H1 (cell line): Measurements from ENCODE around the gene C1RL. TPM values are rescaled to one million over a fixed set of nuclear protein-coding genes. Genes with fewer than 3 reads are reported as not detected.

ENCODE experiments used
- CTCF ChIA-PET: fragments of 300-600 bp; sonication (Branson Sonifier 250); formaldehyde crosslinking; loops from one replicate; lab custom pipeline; 2021; ENCODE audit not compliant: partially characterized antibody; lab: Charles Lee
- POLR2A ChIA-PET: fragments of 300-600 bp; sonication (Branson Sonifier 250); formaldehyde crosslinking; loops from one replicate; lab custom pipeline; 2021; ENCODE audit warnings: inconsistent platforms; ENCODE audit not compliant: partially characterized antibody; lab: Charles Lee
- DNase-seq, 2 experiments: peaks; one replicate each; pipeline versions ENCODE4 v3.0.0 to v3.0.0-alpha.2; 2010 to 2022; ENCODE audit warnings: low spot score in 2 of 2, low read depth in 1 of 2, mixed read lengths in 1 of 2
- FAIRE-seq: peaks from 2 replicates; lab custom pipeline; 2011; peaks lifted over from hg19 to GRCh38; lab: Jason Lieb, UNC
- H2AFZ ChIP-seq: 2 replicates; pipeline ENCODE4 v1.8.1; 2012; ENCODE audit warnings: low read length, inconsistent platforms
- H2AK5ac ChIP-seq: 2 replicates; pipeline ENCODE4 v1.6.1; 2013; ENCODE audit warnings: low read depth, low read length
- H2BK120ac ChIP-seq: replicated peaks from 2 replicates; pipeline ENCODE3; 2013; ENCODE audit warnings: low read depth, low read length, inconsistent platforms
- H2BK12ac ChIP-seq: 2 replicates; pipeline ENCODE4 v1.6.1; 2013; ENCODE audit warnings: low read depth, low read length
- H2BK15ac ChIP-seq: 2 replicates; pipeline ENCODE4 v1.6.1; 2013; ENCODE audit warnings: low read length
- H2BK20ac ChIP-seq: 2 replicates; pipeline ENCODE4 v1.6.1; 2013; ENCODE audit warnings: low read length
- H2BK5ac ChIP-seq: 2 replicates; pipeline ENCODE4 v1.6.1; 2013; ENCODE audit warnings: low read depth, low read length
- H3K14ac ChIP-seq: 2 replicates; pipeline ENCODE4 v1.6.1; 2013; ENCODE audit warnings: inconsistent platforms; ENCODE audit not compliant: insufficient read length
- H3K18ac ChIP-seq: 2 replicates; pipeline ENCODE4 v1.6.1; 2013; ENCODE audit warnings: low read length; ENCODE audit errors: extremely low read depth
- H3K23ac ChIP-seq: 2 replicates; pipeline ENCODE4 v1.6.1; 2013; ENCODE audit warnings: inconsistent platforms; ENCODE audit not compliant: insufficient read length
- H3K23me2 ChIP-seq: 2 replicates; pipeline ENCODE4 v1.6.1; 2013; ENCODE audit warnings: low read depth, low read length
- H3K27ac ChIP-seq: 2 replicates; pipeline ENCODE4 v1.6.1; 2011; ENCODE audit warnings: low read depth, low read length, inconsistent platforms
- H3K27me3 ChIP-seq, 4 experiments: replicated peaks in 1 of 4; 1 replicate in 1 of 4; 2 replicates in 3 of 4; pipeline versions ENCODE4 v1.6.1 to v1.8.1; 2011 to 2013; ENCODE audit warnings: low read length in 3 of 4, mild to moderate bottlenecking in 3 of 4, inconsistent platforms in 2 of 4, mixed read lengths in 2 of 4, moderate library complexity in 1 of 4; ENCODE audit not compliant: control insufficient read depth in 3 of 4, insufficient read depth in 3 of 4; ENCODE audit errors: extremely low read depth in 1 of 4
- H3K36me3 ChIP-seq, 4 experiments: 2 replicates each; pipeline versions ENCODE4 v1.6.1 to v1.8.1; 2011 to 2013; ENCODE audit warnings: mild to moderate bottlenecking in 4 of 4, low read length in 3 of 4, moderate library complexity in 2 of 4, control low read depth in 1 of 4, inconsistent platforms in 1 of 4; ENCODE audit not compliant: insufficient read depth in 4 of 4, control insufficient read depth in 2 of 4
- H3K4ac ChIP-seq: replicated peaks from 2 replicates; pipeline ENCODE3; 2013; ENCODE audit warnings: low read length, low read depth, mixed read lengths, inconsistent platforms; ENCODE audit not compliant: insufficient read length
- H3K4me1 ChIP-seq, 4 experiments: replicated peaks in 1 of 4; 1 replicate in 1 of 4; 2 replicates in 3 of 4; pipeline versions ENCODE4 v1.6.1 to v1.8.1; 2011 to 2013; ENCODE audit warnings: low read length in 3 of 4, inconsistent platforms in 2 of 4, mixed read lengths in 1 of 4; ENCODE audit not compliant: insufficient read depth in 4 of 4, control insufficient read depth in 3 of 4
- H3K4me2 ChIP-seq, 2 experiments: 2 replicates each; pipeline versions ENCODE4 v1.6.1 to v1.8.1; 2011 to 2013; ENCODE audit warnings: low read depth in 2 of 2, low read length in 2 of 2, control low read depth in 1 of 2, inconsistent platforms in 1 of 2, mild to moderate bottlenecking in 1 of 2; ENCODE audit not compliant: insufficient read depth in 1 of 2
- H3K4me3 ChIP-seq, 4 experiments: fragments of 200-600, 300-600 bp in 1 of 4; sonication (generic), shearing (Covaris generic), sonication (Bioruptor Twin) in 1 of 4; 2 replicates each; pipeline versions ENCODE4 v1.5.1 to v1.8.1; 2011 to 2016; ENCODE audit warnings: low read length in 4 of 4, low read depth in 3 of 4, control low read depth in 2 of 4, inconsistent platforms in 2 of 4, mild to moderate bottlenecking in 2 of 4, mixed read lengths in 1 of 4, moderate library complexity in 1 of 4; ENCODE audit not compliant: insufficient read depth in 2 of 4; ENCODE audit errors: extremely low read depth in 1 of 4
- H3K56ac ChIP-seq: replicated peaks from 2 replicates; pipeline ENCODE3; 2013; ENCODE audit warnings: low read depth, mild to moderate bottlenecking, mixed read lengths, low read length, inconsistent platforms; ENCODE audit not compliant: insufficient read length
- H3K79me1 ChIP-seq: 2 replicates; pipeline ENCODE4 v1.6.1; 2013; ENCODE audit warnings: low read depth, low read length, control low read depth
- H3K79me2 ChIP-seq, 2 experiments: 2 replicates each; pipeline versions ENCODE4 v1.6.1 to v1.8.1; 2012 to 2013; ENCODE audit warnings: low read length in 2 of 2, mild to moderate bottlenecking in 2 of 2, inconsistent platforms in 1 of 2; ENCODE audit not compliant: insufficient read depth in 2 of 2, control insufficient read depth in 1 of 2
- H3K9ac ChIP-seq, 4 experiments: replicated peaks in 1 of 4; 1 replicate in 1 of 4; 2 replicates in 3 of 4; pipeline versions ENCODE4 v1.6.1 to v1.8.1; 2011 to 2013; ENCODE audit warnings: low read depth in 3 of 4, low read length in 3 of 4, control low read depth in 2 of 4, mild to moderate bottlenecking in 2 of 4, moderate library complexity in 2 of 4, inconsistent platforms in 1 of 4; ENCODE audit errors: extremely low read depth in 1 of 4
- H3K9me3 ChIP-seq, 2 experiments: 2 replicates each; pipeline versions ENCODE4 v1.6.1 to v1.8.1; 2012 to 2013; ENCODE audit warnings: mild to moderate bottlenecking in 2 of 2, moderate library complexity in 2 of 2, control low read depth in 1 of 2, inconsistent platforms in 1 of 2, low read depth in 1 of 2, low read length in 1 of 2, mixed read lengths in 1 of 2; ENCODE audit not compliant: insufficient read depth in 2 of 2
- H4K20me1 ChIP-seq, 2 experiments: replicated peaks in 1 of 2; 2 replicates each; pipeline versions ENCODE3 to v1.8.1; 2011 to 2013; ENCODE audit warnings: inconsistent platforms in 2 of 2, low read length in 2 of 2, mild to moderate bottlenecking in 1 of 2; ENCODE audit not compliant: insufficient read depth in 2 of 2, control insufficient read depth in 1 of 2
- H4K5ac ChIP-seq: 2 replicates; pipeline ENCODE4 v1.6.1; 2013; ENCODE audit warnings: low read length, low read depth, mixed read lengths, inconsistent platforms; ENCODE audit not compliant: insufficient read length
- H4K8ac ChIP-seq: 2 replicates; pipeline ENCODE4 v1.8.0; 2013; ENCODE audit warnings: mild to moderate bottlenecking, moderate library complexity, low read length, inconsistent platforms; ENCODE audit not compliant: insufficient read depth; ENCODE audit errors: extremely low read depth
- H4K91ac ChIP-seq: replicated peaks from 2 replicates; pipeline ENCODE3; 2013; ENCODE audit warnings: low read length, mixed read lengths, inconsistent platforms; ENCODE audit not compliant: insufficient read length
- EGR1 ChIP-seq: IDR thresholded peaks from 2 replicates; pipeline ENCODE4 v1.6.1; 2011; ENCODE audit warnings: low read depth, low read length, borderline replicate concordance
- KDM1A ChIP-seq: fragments of 200-600, 300-600 bp; sonication (generic); IDR thresholded peaks from 2 replicates; pipeline ENCODE4 v1.7.1; 2016; ENCODE audit warnings: mild to moderate bottlenecking, low read length, borderline replicate concordance
- MAX ChIP-seq: IDR thresholded peaks from 2 replicates; pipeline ENCODE4 v1.6.1; 2012; ENCODE audit warnings: inconsistent platforms
- NANOG ChIP-seq: IDR thresholded peaks from 2 replicates; pipeline ENCODE4 v1.6.1; 2011; ENCODE audit warnings: low read length, low read depth, mild to moderate bottlenecking, inconsistent platforms; ENCODE audit not compliant: insufficient read depth, poor library complexity, severe bottlenecking
- RFX5 ChIP-seq: IDR thresholded peaks from 2 replicates; pipeline ENCODE4 v1.6.1; 2011; ENCODE audit warnings: low read depth, low read length, improper control_type of control experiment, borderline replicate concordance
- SIX5 ChIP-seq: IDR thresholded peaks from 2 replicates; pipeline ENCODE4 v1.6.1; 2011; ENCODE audit warnings: mild to moderate bottlenecking, low read depth, low read length
- SUZ12 ChIP-seq: fragments of 200-600 bp; sonication (generic); IDR thresholded peaks from 2 replicates; pipeline ENCODE4 v1.6.1; 2012; ENCODE audit warnings: mild to moderate bottlenecking, inconsistent platforms, low read length, moderate library complexity, mixed read lengths
- TCF12 ChIP-seq: IDR thresholded peaks from 2 replicates; pipeline ENCODE4 v1.6.1; 2011; ENCODE audit warnings: low read depth, mild to moderate bottlenecking, low read length
- YY1 ChIP-seq: IDR thresholded peaks from 2 replicates; pipeline ENCODE4 v1.6.1; 2011; ENCODE audit warnings: low read depth, mild to moderate bottlenecking, low read length
- WGBS, 2 experiments: shearing (Covaris generic) in 1 of 2; methylation state at CpG; one replicate each; pipeline versions ENCODE4 v1.1.6 to v1.1.7; 2013 to 2015; ENCODE audit warnings: low lambda C conversion rate in 2 of 2, mixed read lengths in 2 of 2, inconsistent platforms in 1 of 2, low coverage in 1 of 2, missing lambda C conversion rate in 1 of 2; ENCODE audit not compliant: insufficient replicate concordance in 2 of 2, insufficient coverage in 1 of 2, insufficient read length in 1 of 2; ENCODE audit errors: extremely low coverage in 1 of 2, missing lambda C conversion rate in 1 of 2; 5-methylcytosine and 5-hydroxymethylcytosine counted together
- polyA plus RNA-seq, 7 experiments: library from polyadenylated mRNA; depleted of rRNA in 3 of 7; stranded (reverse) in 5 of 7; unstranded in 2 of 7; fragments of >200 nt in 5 of 7; fragments of 200-250 nt in 2 of 7; gene quantifications; 1 replicate in 5 of 7; 2 replicates in 1 of 7; 4 replicates in 1 of 7; pipeline versions ENCODE4 v1.2.1 to v1.2.3, GENCODE V29; 2011 to 2013; ENCODE audit warnings: missing spikeins in 2 of 7, mixed read lengths in 2 of 7
- total RNA-seq: library from RNA; stranded (reverse); fragmentation: NEBNext Ultra II Directional; extraction: Animal tissue kit (Norgen Biotek cat#: 25700); gene quantifications from 2 replicates; pipeline ENCODE4 v1.2.1, GENCODE V29; 2021

Gene C1RL
- total and polyA plus RNA-seq, 2 of the 8 experiments (the other 6 are each of a cell fraction or from before 2014, with no cell fraction given): 11.4 to 15.5 TPM

- FAIRE-seq: no peak
- no peak overlapping the region for H3K9ac ChIP-seq
- no peak for TF ChIP-seq KDM1A
- TF ChIP-seq YY1: no peak
- TF ChIP-seq MAX: no peak
- no peak for TF ChIP-seq NANOG
- TF ChIP-seq SUZ12: no peak
- no peak for TF ChIP-seq TCF12
- TF ChIP-seq EGR1: no peak
- TF ChIP-seq SIX5: no peak
- no peak for TF ChIP-seq RFX5
These were observed 19.1 kb upstream of the C1RL start for GRCh38 chr12:7127916-7128626.

More at GRCh38 chr12:7127916-7128626, 19.1 kb upstream of the C1RL start:
- no peak overlapping the region for H4K91ac ChIP-seq
- H3K36me3 ChIP-seq: no peaks in the 10 kb centered on the region
- no peak overlapping the region for H4K8ac ChIP-seq
- no peaks in the 10 kb centered on the region for H3K9me3 ChIP-seq
- peaks cover 0 to 18% (median 7%) of the 10 kb centered on the region in 4 experiments; a peak in 6 of 7 replicates for H3K4me1 ChIP-seq
- H3K79me1 ChIP-seq: peaks cover 2% of the 10 kb centered on the region; the same call in 1 of the 2 replicates
- no peak overlapping the region for H3K4me3 ChIP-seq
- H2BK120ac ChIP-seq: no peak overlapping the region
- peak overlapping the region; percentile 55; the same call in 1 of the 2 replicates for H2AK5ac ChIP-seq
- H4K5ac ChIP-seq: no peak overlapping the region
- H3K23me2 ChIP-seq: peaks cover 19% of the 10 kb centered on the region
- peak overlapping the region; percentile 41 for H3K4ac ChIP-seq
- no peaks in the 10 kb centered on the region for H4K20me1 ChIP-seq
- 0 out of 2 replicates have a peak overlapping the region, but pooled peaks have one; percentile 40 for H2BK5ac ChIP-seq
- H3K27ac ChIP-seq: no peak overlapping the region
- H3K18ac ChIP-seq: no peak overlapping the region
- H3K56ac ChIP-seq: no peak overlapping the region
- CTCF ChIA-PET: interaction anchor here (0.7 to 9.5 kb wide), 6 partner anchors 15 to 22 kb away, joined by 3 to 67 read pairs (median 4); no protein-coding TSS in a partner anchor
- no peak overlapping the region for H3K14ac ChIP-seq
- peaks cover 0 to 9% (median 5%) of the 10 kb centered on the region in 4 experiments; a peak in 5 of 7 replicates for H3K27me3 ChIP-seq
- H2BK12ac ChIP-seq: no peak overlapping the region
- H3K4me2 ChIP-seq: peak overlapping the region in 1 of 2 experiments; percentile 90; a peak in 2 of 4 replicates
- H3K79me2 ChIP-seq: no peaks in the 10 kb centered on the region
- H2BK20ac ChIP-seq: no peak overlapping the region
- H2BK15ac ChIP-seq: no peak overlapping the region
- WGBS, 2 experiments: 90% methylated on average over 17 of the region's 17 CpGs; no CpG with 5 or more reads in 1 of the 2 experiments
- no peak for DNase-seq
- POLR2A ChIA-PET: interaction anchor here (1.9 to 2.3 kb wide), 3 partner anchors 13 to 183 kb away, joined by 6 to 10 read pairs (median 7); partner anchors contain the start of genes C12orf57, C1RL and RNU7-1
- H3K23ac ChIP-seq: no peak overlapping the region
- H2AFZ ChIP-seq: no peak overlapping the region
